Gastrocnemius medialis (tissue), 4 donors: ENCODE results near the gene SH3PXD2B.

Source experiments
- POLR2A ChIP-seq, 2 donors: fragments of 450-650 bp; IDR thresholded peaks; one replicate each; pipeline ENCODE4 v1.6.1; 2017; ENCODE audit warnings: antibody characterized with exemption in 2 of 2, mild to moderate bottlenecking in 2 of 2, moderate library complexity in 2 of 2
- TF ChIP-seq, protein P1 (sequence below), 5 experiments: fragments of 450-650 bp in 3 of 5; fragments of 200-600 bp in 2 of 5; sonication (generic) in 2 of 5; IDR thresholded peaks in 4 of 5; conservative IDR thresholded peaks in 1 of 5; 1 replicate in 4 of 5; 2 replicates in 1 of 5; pipeline ENCODE4 v1.5.1; 2016 to 2019; ENCODE audit warnings: antibody characterized with exemption in 5 of 5, mild to moderate bottlenecking in 3 of 5, moderate library complexity in 3 of 5

DNA sequence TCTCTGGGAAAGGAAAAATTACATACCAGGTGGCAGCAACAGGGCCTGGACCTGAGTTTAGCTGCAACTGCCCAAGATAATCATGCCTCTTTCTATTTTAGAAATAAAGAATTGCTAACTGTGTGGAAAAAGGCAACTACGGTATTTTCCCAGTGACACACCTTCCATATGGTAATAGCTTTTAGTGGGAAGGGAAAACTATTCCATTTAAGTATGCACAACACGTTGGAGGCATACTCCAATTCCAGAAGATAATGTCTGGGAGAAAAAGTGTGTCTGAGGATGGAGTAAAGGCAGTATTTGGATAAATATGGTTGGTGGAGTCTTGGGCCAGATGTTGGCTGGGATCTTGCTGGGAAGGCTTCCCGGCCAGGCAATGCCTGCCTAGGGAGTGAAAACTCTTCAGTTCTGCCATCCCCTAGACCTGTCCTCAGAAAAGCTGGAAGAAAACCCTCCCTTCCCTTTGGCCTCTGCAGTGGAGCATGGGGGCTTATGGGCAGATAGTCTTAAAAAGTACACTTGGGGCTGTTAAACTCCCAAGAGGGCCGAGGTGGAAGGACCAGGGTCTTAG, 40.6 kb downstream of the SH3PXD2B start:
- TF ChIP-seq, protein P1, sequence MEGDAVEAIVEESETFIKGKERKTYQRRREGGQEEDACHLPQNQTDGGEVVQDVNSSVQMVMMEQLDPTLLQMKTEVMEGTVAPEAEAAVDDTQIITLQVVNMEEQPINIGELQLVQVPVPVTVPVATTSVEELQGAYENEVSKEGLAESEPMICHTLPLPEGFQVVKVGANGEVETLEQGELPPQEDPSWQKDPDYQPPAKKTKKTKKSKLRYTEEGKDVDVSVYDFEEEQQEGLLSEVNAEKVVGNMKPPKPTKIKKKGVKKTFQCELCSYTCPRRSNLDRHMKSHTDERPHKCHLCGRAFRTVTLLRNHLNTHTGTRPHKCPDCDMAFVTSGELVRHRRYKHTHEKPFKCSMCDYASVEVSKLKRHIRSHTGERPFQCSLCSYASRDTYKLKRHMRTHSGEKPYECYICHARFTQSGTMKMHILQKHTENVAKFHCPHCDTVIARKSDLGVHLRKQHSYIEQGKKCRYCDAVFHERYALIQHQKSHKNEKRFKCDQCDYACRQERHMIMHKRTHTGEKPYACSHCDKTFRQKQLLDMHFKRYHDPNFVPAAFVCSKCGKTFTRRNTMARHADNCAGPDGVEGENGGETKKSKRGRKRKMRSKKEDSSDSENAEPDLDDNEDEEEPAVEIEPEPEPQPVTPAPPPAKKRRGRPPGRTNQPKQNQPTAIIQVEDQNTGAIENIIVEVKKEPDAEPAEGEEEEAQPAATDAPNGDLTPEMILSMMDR (IDR thresholded peaks at IDR 0.05 in 4 of 5, conservative IDR thresholded peaks at IDR 0.05 in 1 of 5): no peak
- TF ChIP-seq POLR2A (IDR thresholded peaks at IDR 0.05): no peak
